Stimulated activated naive CD4-positive, alpha-beta T cell treated with Interleukin-2 at 50 U/mL for 16 hours (primary cell): ENCODE data around the gene ANO7.

Experiments
- DNase-seq: peaks from one replicate; lab custom pipeline; 2025; lab: John Stamatoyannopoulos, UW

The ANO7 gene

GRCh38 chr2:241188361-241189092 is at the start of gene ANO7:
ANO7 (plus strand) TSS chr2:241188677; CDS start chr2:241190064, 1,387 bp downstream.
- no peak for DNase-seq

- DNase-seq, result no peak
These were observed 48.7 kb upstream of the ANO7 start for GRCh38 chr2:241139531-241140444.

GRCh38 chr2:241140445-241140840 is 48.0 kb upstream of the ANO7 start:
- DNase-seq, result no peak

- no peak for DNase-seq
These were observed 47.2 kb upstream of the ANO7 start for GRCh38 chr2:241141214-241141770.

GRCh38 chr2:241142063-241142462 is 46.4 kb upstream of the ANO7 start:
- no peak for DNase-seq

GRCh38 chr2:241142593-241142992 is 45.9 kb upstream of the ANO7 start:
- DNase-seq, result no peak

GRCh38 chr2:241146286-241146685 is 42.2 kb upstream of the ANO7 start:
- DNase-seq, result no peak

- no peak for DNase-seq
These were observed 41.1 kb upstream of the ANO7 start for GRCh38 chr2:241147336-241147735.

GRCh38 chr2:241148239-241148638 is 40.2 kb upstream of the ANO7 start:
- no peak for DNase-seq

GRCh38 chr2:241148891-241149674 is 39.4 kb upstream of the ANO7 start, which contains the start of gene PASK:
PASK (minus strand) TSS chr2:241149472; CDS start chr2:241143032, 6,440 bp downstream.
- DNase-seq, result peak; percentile 94

- DNase-seq, result no peak
These were observed 38.9 kb upstream of the ANO7 start for GRCh38 chr2:241149675-241149924.

- DNase-seq, result peak; percentile 95
These were observed 38.4 kb upstream of the ANO7 start, which contains the start of gene PPP1R7 for GRCh38 chr2:241149925-241150659. PPP1R7 (plus strand) TSS chr2:241150467; CDS start chr2:241150496, 29 bp downstream.

- no peak for DNase-seq
These were observed 37.6 kb upstream of the ANO7 start for GRCh38 chr2:241150660-241151530.

- DNase-seq, result no peak
These were observed 36.4 kb upstream of the ANO7 start for GRCh38 chr2:241151934-241152660.

- no peak for DNase-seq
These were observed 34.9 kb upstream of the ANO7 start for GRCh38 chr2:241153616-241154015.

GRCh38 chr2:241154915-241155314 is 33.6 kb upstream of the ANO7 start:
- peak; percentile 8 for DNase-seq

GRCh38 chr2:241155936-241156335 is 32.5 kb upstream of the ANO7 start:
- no peak for DNase-seq

GRCh38 chr2:241156971-241157441 is 31.5 kb upstream of the ANO7 start:
- no peak for DNase-seq

GRCh38 chr2:241157841-241158545 is 30.5 kb upstream of the ANO7 start:
- no peak for DNase-seq
